HepG2 (cell line): ENCODE results near the gene CADM4. TPM values are rescaled to one million over a fixed set of nuclear protein-coding genes. Genes with fewer than 3 reads are reported as not detected.
A peak's percentile ranks its signal among the peaks of the same experiment; 100 is the strongest.

Experiments used
- ATAC-seq: fragments of 200-7000 bp; cut with Tn5 transposase; 3 replicates; pipeline ENCODE4 v1.9.1; 2020; ENCODE audit warnings: mild to moderate bottlenecking, moderate library complexity
- BruUV-seq: library from RNA; stranded (reverse); fragments of 400-500 nt; replicated peaks from 2 replicates; lab custom pipeline; 2021; lab: Mats Ljungman, UMichigan
- CTCF ChIA-PET: fragments of 300-600 bp; formaldehyde crosslinking; extraction: SDS; loops from one replicate; lab custom pipeline; 2021; ENCODE audit warnings: low total read pairs, inconsistent platforms, low intra/inter-chr PET ratio; lab: Yijun Ruan, JAX
- POLR2A ChIA-PET: fragments of 350-600 bp; sonication (Branson Sonifier 250); formaldehyde crosslinking; loops from one replicate; lab custom pipeline; 2020; ENCODE audit warnings: antibody characterized with exemption, inconsistent platforms; lab: Yijun Ruan, JAX
- DNase-seq: peaks from one replicate; pipeline ENCODE4 v3.0.0-alpha.2; 2015; ENCODE audit warnings: low spot score
- FAIRE-seq: peaks from 3 replicates; lab custom pipeline; 2011; peaks lifted over from hg19 to GRCh38; lab: Jason Lieb, UNC
- H2AFZ ChIP-seq: one replicate; pipeline ENCODE4 v1.6.1; 2011; ENCODE audit warnings: low read length, inconsistent platforms
- H3K27ac ChIP-seq: fragments of 300-600 bp; 3 replicates; pipeline ENCODE4 v1.8.0; 2011; ENCODE audit warnings: mixed run types, mild to moderate bottlenecking, mixed read lengths, low read length, inconsistent platforms; ENCODE audit not compliant: insufficient read depth; ENCODE audit errors: extremely low read length
- H3K27me3 ChIP-seq, 2 experiments: fragments of 200-600 bp in 1 of 2; 2 replicates in 1 of 2; 3 replicates in 1 of 2; pipeline versions ENCODE4 v1.6.0 to v1.8.0; 2011; ENCODE audit warnings: low read length in 2 of 2, mild to moderate bottlenecking in 2 of 2, moderate library complexity in 2 of 2, inconsistent platforms in 1 of 2; ENCODE audit not compliant: insufficient read depth in 2 of 2, control insufficient read depth in 1 of 2
- H3K36me3 ChIP-seq, 2 experiments: fragments of 200-600 bp in 1 of 2; replicated peaks in 1 of 2; 2 replicates in 1 of 2; 3 replicates in 1 of 2; pipeline versions ENCODE4 v1.5.1 to v1.8.0; 2011; ENCODE audit warnings: low read length in 2 of 2, inconsistent platforms in 1 of 2; ENCODE audit not compliant: insufficient read depth in 2 of 2, control insufficient read depth in 1 of 2
- H3K4me1 ChIP-seq: 2 replicates; pipeline ENCODE4 v1.5.1; 2012; ENCODE audit warnings: low read length, inconsistent platforms; ENCODE audit not compliant: insufficient read depth
- H3K4me2 ChIP-seq: 2 replicates; pipeline ENCODE4 v1.6.0; 2011; ENCODE audit warnings: low read depth, low read length, inconsistent platforms
- H3K4me3 ChIP-seq, 3 experiments: fragments of 200-600 bp in 1 of 3; sonication (generic), shearing (Covaris generic) in 1 of 3; replicated peaks in 1 of 3; 2 replicates each; pipeline ENCODE4 v1.5.1; 2011 to 2016; ENCODE audit warnings: low read length in 3 of 3, inconsistent platforms in 2 of 3, low read depth in 2 of 3, mild to moderate bottlenecking in 2 of 3, control low read depth in 1 of 3, mixed read lengths in 1 of 3; ENCODE audit not compliant: insufficient read depth in 1 of 3
- H3K79me2 ChIP-seq: one replicate; pipeline ENCODE4 v1.6.1; 2011; ENCODE audit warnings: low read length, inconsistent platforms; ENCODE audit not compliant: insufficient read depth
- H3K9ac ChIP-seq: 2 replicates; pipeline ENCODE4 v1.6.0; 2011; ENCODE audit warnings: mild to moderate bottlenecking, low read depth, low read length, inconsistent platforms; ENCODE audit not compliant: insufficient read depth
- H3K9me3 ChIP-seq: 2 replicates; pipeline ENCODE4 v1.5.1; 2012; ENCODE audit warnings: mild to moderate bottlenecking, low read length
- H4K20me1 ChIP-seq: 2 replicates; pipeline ENCODE4 v1.6.0; 2011; ENCODE audit warnings: inconsistent platforms, mild to moderate bottlenecking, low read length, moderate library complexity; ENCODE audit not compliant: insufficient read depth
- ATF1 ChIP-seq: IDR thresholded peaks from 2 replicates; pipeline ENCODE4 v1.6.1; 2016; ENCODE audit warnings: mild to moderate bottlenecking, control low read depth
- FOXO4 ChIP-seq: sonication (generic); formaldehyde crosslinking; conservative IDR thresholded peaks from 2 replicates; pipeline ENCODE4 v1.8.1; 2023; ENCODE audit warnings: missing genetic modification reagents
- GABPB1 ChIP-seq: IDR thresholded peaks from 2 replicates; pipeline ENCODE4 v1.6.1; 2016; ENCODE audit warnings: mild to moderate bottlenecking, missing genetic modification reagents, moderate library complexity, missing compliant biosample characterization
- HDAC1 ChIP-seq: sonication (generic); formaldehyde crosslinking; IDR thresholded peaks from 2 replicates; pipeline ENCODE4 v1.5.1; 2020; ENCODE audit warnings: mild to moderate bottlenecking, missing genetic modification reagents
- HNRNPK ChIP-seq: fragments of 200-400 bp; formaldehyde crosslinking; IDR thresholded peaks from 2 replicates; pipeline ENCODE4 v1.6.1; 2018; ENCODE audit warnings: low read length, low read depth, moderate library complexity, mild to moderate bottlenecking; ENCODE audit not compliant: poor library complexity, severe bottlenecking
- HNRNPLL ChIP-seq: fragments of 200-400 bp; formaldehyde crosslinking; IDR thresholded peaks from 2 replicates; pipeline ENCODE4 v1.6.1; 2017; ENCODE audit warnings: mild to moderate bottlenecking, low read depth, low read length; ENCODE audit not compliant: poor library complexity, severe bottlenecking
- HOXA7 ChIP-seq: sonication (generic); formaldehyde crosslinking; IDR thresholded peaks from 2 replicates; pipeline ENCODE4 v1.8.1; 2022; ENCODE audit warnings: mild to moderate bottlenecking, missing genetic modification reagents, moderate library complexity
- MED1 ChIP-seq: sonication (generic); formaldehyde crosslinking; IDR thresholded peaks from 2 replicates; pipeline ENCODE4 v1.4.0; 2020; ENCODE audit warnings: missing genetic modification reagents
- RBM22 ChIP-seq: fragments of 200-400 bp; formaldehyde crosslinking; optimal IDR thresholded peaks from 2 replicates; pipeline ENCODE3; 2017; ENCODE audit warnings: mild to moderate bottlenecking, low read length, moderate library complexity
- SALL2 ChIP-seq: sonication (generic); formaldehyde crosslinking; IDR thresholded peaks from 2 replicates; pipeline ENCODE4 v1.8.1; 2023; ENCODE audit warnings: mild to moderate bottlenecking, missing genetic modification reagents, inconsistent platforms
- SIN3A ChIP-seq: IDR thresholded peaks from 2 replicates; pipeline ENCODE4 v1.6.1; 2011; ENCODE audit warnings: low read depth, mild to moderate bottlenecking, control low read depth, low read length, borderline replicate concordance
- TBL1XR1 ChIP-seq: fragments of 150-350 bp; IDR thresholded peaks from 2 replicates; pipeline ENCODE4 v1.6.1; 2014; ENCODE audit warnings: borderline replicate concordance, low read length; ENCODE audit not compliant: partially characterized antibody
- YEATS4 ChIP-seq: sonication (generic); formaldehyde crosslinking; IDR thresholded peaks from 2 replicates; pipeline ENCODE4 v1.4.0; 2020; ENCODE audit warnings: missing genetic modification reagents, borderline replicate concordance
- ZEB1 ChIP-seq: IDR thresholded peaks from 2 replicates; pipeline ENCODE4 v1.6.1; 2012; ENCODE audit warnings: mild to moderate bottlenecking, low read depth, inconsistent platforms; ENCODE audit not compliant: insufficient replicate concordance
- ZFP1 ChIP-seq: IDR thresholded peaks from 2 replicates; pipeline ENCODE4 v1.6.1; 2016
- WGBS: methylation state at CpG from one replicate; pipeline ENCODE4 v1.1.6; 2017; ENCODE audit warnings: low lambda C conversion rate; 5-methylcytosine and 5-hydroxymethylcytosine counted together
- in situ Hi-C: cut with HindIII; loops from 2 replicates; pipeline ENCODE4 v1.10.0; 2017; ENCODE audit warnings: low pct_unique_long_range_greater_than_20kb; ENCODE audit not compliant: extremely low pct_ligation_motif_present
- intact Hi-C: fragments of 100-400 bp; cut with micrococcal nuclease; formaldehyde crosslinking; loops from one replicate; pipeline ENCODE4 v1.10.0; 2022; ENCODE audit not compliant: unreplicated experiment
- polyA plus RNA-seq, 8 experiments: library from polyadenylated mRNA; depleted of rRNA in 3 of 8; stranded (reverse) in 7 of 8; unstranded in 1 of 8; fragments of >200 nt; fragmentation: Illumina TruSeq in 4 of 8; extraction: Trizol in 4 of 8; gene quantifications; 2 replicates each; pipeline versions ENCODE4 v1.2.1 to v1.2.3, GENCODE V29; 2011 to 2016; ENCODE audit warnings: low read depth in 4 of 8, missing spikeins in 1 of 8, mixed read lengths in 1 of 8; ENCODE audit not compliant: insufficient read depth in 1 of 8
- total RNA-seq, 5 experiments: library from RNA; depleted of rRNA; stranded (reverse); fragments of >200 nt; fragmentation: Illumina TruSeq; extraction: Trizol; gene quantifications; 2 replicates each; pipeline ENCODE4 v1.2.3, GENCODE V29; 2016; ENCODE audit warnings: low read depth in 1 of 5
- TF ChIP-seq, protein P1 (sequence below): sonication (generic); formaldehyde crosslinking; IDR thresholded peaks from 2 replicates; pipeline ENCODE4 v1.5.1; 2020; ENCODE audit warnings: missing genetic modification reagents, mild to moderate bottlenecking, borderline replicate concordance
- TF ChIP-seq, protein P2 (sequence below): sonication (generic); formaldehyde crosslinking; IDR thresholded peaks from 2 replicates; pipeline ENCODE4 v1.4.0; 2020; ENCODE audit warnings: mild to moderate bottlenecking, missing genetic modification reagents

The CADM4 gene
- total and polyA plus RNA-seq, 2 of the 13 experiments (the other 11 are each of a cell fraction or from before 2014, with no cell fraction given) = 8.5 to 16.0 TPM

DNA sequence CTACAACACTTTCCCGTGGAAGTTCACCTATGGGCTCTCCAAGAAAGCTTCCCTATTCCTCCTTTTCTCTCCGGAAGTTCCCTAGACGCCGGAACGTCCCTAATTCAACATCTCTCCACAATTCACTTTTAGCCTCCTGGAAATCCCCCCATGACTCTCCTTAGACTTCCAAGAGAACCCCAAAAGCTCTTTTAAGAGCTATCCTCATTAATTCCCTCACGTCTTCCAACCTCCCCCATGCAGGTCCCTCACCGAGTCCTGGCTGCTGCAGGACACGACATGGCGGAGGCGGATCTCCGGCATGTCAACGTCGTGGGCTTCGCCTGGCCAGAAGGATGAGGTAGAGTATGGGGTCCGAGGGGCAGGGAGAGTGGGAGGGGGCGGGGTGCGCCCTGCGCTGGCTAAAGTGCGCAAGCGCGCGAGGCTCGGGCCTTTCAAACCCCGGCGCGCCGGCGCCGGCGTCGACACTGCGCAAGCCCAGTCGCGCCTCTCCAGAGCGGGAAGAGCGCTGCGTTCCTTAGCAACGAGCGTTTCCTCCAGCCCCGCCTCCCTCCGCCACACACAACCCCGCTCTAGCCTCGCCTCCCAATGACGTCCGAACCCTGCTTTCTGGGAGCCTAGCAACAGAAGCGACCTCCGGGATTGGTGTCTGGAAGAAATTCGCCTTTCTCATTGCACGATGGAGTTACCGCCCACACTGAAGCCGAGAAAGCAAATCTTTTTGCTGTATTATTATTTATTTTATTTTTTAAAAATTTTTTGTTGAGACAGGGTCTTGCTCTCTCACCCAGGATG, 64.3 kb downstream of the CADM4 start, which contains the start of the genes PINLYP and XRCC1:
PINLYP (plus strand) TSS at position 646 of the 795 bp plus-strand sequence. CDS start 1,391 bp downstream, outside the sequence.
XRCC1 (minus strand) TSS at position 372 of the 795 bp plus-strand sequence; CDS start at position 303, 69 bp downstream.
- H4K20me1 ChIP-seq = no peaks in the 10 kb centered on the region
- peaks cover 19% of the 10 kb centered on the region; the same call in 1 of the 2 replicates for H3K4me1 ChIP-seq
- H3K4me3 ChIP-seq = peak within 1 kb of the TSS; percentile 87 to 92 (median 89)
- intact Hi-C loops = loop anchor here (1.0 kb wide), 1 partner anchor 21 kb away; the partner anchor contains the start of genes IRGQ and ZNF576
- ChIA-PET CTCF (no interaction called here), POLR2A (interaction anchor here (1.4 to 1.8 kb wide), 2 partner anchors 20 to 21 kb away, joined by 3 to 6 read pairs; partner anchors contain the start of genes IRGQ and ZNF576)
- H2AFZ ChIP-seq = peak within 1 kb of the TSS; percentile 31
- FAIRE-seq (peak; percentile 98), DNase-seq (peak; percentile 96), ATAC-seq (peak; percentile 97)
- H3K9me3 ChIP-seq = no peaks in the 10 kb centered on the region
- H3K27me3 ChIP-seq = no peaks in the 10 kb centered on the region; a peak in 1 of 5 replicates
- H3K36me3 ChIP-seq = peaks cover 0 to 1% of the 10 kb centered on the region in 2 experiments; a peak in 1 of 5 replicates
- H3K27ac ChIP-seq = peak within 1 kb of the TSS; percentile 72
- BruUV-seq = no TSS peak
- H3K79me2 ChIP-seq = peaks cover 8% of the 10 kb centered on the region
- in situ Hi-C loops = no loop called here
- WGBS = under 1% methylated on average over 23 of the region's 51 CpGs
- peak within 1 kb of the TSS; percentile 93 for H3K4me2 ChIP-seq
- peak within 1 kb of the TSS; percentile 88 for H3K9ac ChIP-seq
- peak; percentile 24; the same call in 1 of the 2 replicates for TF ChIP-seq MED1 (CRISPR knock-in tag)
- TF ChIP-seq ZFP1 (CRISPR knock-in tag) = 0 out of 2 replicates have a peak, but pooled peaks have one; percentile 12
- TF ChIP-seq HNRNPK = peak; percentile 93
- TF ChIP-seq ZEB1 = no peak
- TF ChIP-seq HNRNPLL = peak; percentile 67
- peak; percentile 83 for TF ChIP-seq GABPB1
- TF ChIP-seq TBL1XR1 = no peak
- TF ChIP-seq, protein P1, sequence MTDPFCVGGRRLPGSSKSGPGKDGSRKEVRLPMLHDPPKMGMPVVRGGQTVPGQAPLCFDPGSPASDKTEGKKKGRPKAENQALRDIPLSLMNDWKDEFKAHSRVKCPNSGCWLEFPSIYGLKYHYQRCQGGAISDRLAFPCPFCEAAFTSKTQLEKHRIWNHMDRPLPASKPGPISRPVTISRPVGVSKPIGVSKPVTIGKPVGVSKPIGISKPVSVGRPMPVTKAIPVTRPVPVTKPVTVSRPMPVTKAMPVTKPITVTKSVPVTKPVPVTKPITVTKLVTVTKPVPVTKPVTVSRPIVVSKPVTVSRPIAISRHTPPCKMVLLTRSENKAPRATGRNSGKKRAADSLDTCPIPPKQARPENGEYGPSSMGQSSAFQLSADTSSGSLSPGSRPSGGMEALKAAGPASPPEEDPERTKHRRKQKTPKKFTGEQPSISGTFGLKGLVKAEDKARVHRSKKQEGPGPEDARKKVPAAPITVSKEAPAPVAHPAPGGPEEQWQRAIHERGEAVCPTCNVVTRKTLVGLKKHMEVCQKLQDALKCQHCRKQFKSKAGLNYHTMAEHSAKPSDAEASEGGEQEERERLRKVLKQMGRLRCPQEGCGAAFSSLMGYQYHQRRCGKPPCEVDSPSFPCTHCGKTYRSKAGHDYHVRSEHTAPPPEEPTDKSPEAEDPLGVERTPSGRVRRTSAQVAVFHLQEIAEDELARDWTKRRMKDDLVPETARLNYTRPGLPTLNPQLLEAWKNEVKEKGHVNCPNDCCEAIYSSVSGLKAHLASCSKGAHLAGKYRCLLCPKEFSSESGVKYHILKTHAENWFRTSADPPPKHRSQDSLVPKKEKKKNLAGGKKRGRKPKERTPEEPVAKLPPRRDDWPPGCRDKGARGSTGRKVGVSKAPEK (CRISPR knock-in tag) = no peak
- TF ChIP-seq ATF1 (CRISPR knock-in tag) = peak; percentile 86
- TF ChIP-seq YEATS4 = peak; percentile 70; the same call in 1 of the 2 replicates
- peak; percentile 93 for TF ChIP-seq SIN3A
- 0 out of 2 replicates have a peak, but pooled peaks have one; percentile 68 for TF ChIP-seq SALL2 (CRISPR knock-in tag)
- no peak for TF ChIP-seq HOXA7
- TF ChIP-seq RBM22 = no peak
- TF ChIP-seq FOXO4 (CRISPR knock-in tag) = no peak
- TF ChIP-seq, protein P2, sequence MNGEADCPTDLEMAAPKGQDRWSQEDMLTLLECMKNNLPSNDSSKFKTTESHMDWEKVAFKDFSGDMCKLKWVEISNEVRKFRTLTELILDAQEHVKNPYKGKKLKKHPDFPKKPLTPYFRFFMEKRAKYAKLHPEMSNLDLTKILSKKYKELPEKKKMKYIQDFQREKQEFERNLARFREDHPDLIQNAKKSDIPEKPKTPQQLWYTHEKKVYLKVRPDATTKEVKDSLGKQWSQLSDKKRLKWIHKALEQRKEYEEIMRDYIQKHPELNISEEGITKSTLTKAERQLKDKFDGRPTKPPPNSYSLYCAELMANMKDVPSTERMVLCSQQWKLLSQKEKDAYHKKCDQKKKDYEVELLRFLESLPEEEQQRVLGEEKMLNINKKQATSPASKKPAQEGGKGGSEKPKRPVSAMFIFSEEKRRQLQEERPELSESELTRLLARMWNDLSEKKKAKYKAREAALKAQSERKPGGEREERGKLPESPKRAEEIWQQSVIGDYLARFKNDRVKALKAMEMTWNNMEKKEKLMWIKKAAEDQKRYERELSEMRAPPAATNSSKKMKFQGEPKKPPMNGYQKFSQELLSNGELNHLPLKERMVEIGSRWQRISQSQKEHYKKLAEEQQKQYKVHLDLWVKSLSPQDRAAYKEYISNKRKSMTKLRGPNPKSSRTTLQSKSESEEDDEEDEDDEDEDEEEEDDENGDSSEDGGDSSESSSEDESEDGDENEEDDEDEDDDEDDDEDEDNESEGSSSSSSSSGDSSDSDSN (CRISPR knock-in tag) = no peak
- TF ChIP-seq HDAC1 (CRISPR knock-in tag) = peak; percentile 70
